ENCODE data around the gene EPN3.
A peak's percentile ranks its signal among the peaks of the same experiment; 100 is the strongest.

The EPN3 gene

GRCh38 chr17:50535407-50535806 is 2.9 kb downstream of the EPN3 start:
- DNase-seq: no peak

GRCh38 chr17:50536683-50537646 is 4.4 kb downstream of the EPN3 start:
- no peak for DNase-seq

DNA sequence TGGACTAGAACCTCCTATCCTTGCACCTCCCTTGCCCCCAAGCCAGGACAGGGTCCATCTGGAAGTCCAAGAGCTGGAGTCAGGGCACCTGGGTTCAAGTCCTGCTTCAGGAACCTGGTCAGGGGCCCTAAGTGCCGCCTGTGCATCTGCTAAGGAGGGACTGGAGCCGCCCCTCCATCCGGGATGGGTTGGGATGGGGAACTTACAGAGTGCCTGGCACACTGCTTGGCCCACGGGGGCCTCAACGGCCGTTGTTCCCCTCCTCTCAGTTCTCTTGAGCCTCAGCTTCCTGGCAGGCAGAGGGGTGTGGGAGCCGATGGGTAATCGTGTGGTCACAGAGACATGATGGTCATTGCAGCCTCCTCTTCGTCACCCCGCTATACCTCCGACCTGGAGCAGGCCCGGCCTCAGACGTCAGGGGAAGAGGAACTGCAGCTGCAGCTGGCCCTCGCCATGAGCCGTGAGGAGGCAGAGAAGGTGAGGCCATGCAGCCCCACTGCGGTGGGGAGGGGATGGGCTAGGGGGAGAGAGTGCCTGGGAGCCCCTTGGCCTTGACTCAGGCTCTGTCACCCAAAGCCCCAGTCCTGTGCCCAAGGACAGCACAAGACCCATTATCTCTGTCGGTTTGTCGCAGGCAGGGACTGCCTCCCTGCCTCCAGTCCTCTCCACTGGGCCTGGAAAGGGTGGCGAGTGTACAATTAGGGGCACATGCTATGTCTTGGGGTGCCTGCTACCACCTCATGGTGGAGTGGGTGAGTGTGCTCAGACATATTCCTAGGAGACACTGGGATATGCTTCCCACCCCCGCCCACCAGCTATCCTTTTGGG is 5.4 kb downstream of the EPN3 start:
- no peak for DNase-seq

DNA sequence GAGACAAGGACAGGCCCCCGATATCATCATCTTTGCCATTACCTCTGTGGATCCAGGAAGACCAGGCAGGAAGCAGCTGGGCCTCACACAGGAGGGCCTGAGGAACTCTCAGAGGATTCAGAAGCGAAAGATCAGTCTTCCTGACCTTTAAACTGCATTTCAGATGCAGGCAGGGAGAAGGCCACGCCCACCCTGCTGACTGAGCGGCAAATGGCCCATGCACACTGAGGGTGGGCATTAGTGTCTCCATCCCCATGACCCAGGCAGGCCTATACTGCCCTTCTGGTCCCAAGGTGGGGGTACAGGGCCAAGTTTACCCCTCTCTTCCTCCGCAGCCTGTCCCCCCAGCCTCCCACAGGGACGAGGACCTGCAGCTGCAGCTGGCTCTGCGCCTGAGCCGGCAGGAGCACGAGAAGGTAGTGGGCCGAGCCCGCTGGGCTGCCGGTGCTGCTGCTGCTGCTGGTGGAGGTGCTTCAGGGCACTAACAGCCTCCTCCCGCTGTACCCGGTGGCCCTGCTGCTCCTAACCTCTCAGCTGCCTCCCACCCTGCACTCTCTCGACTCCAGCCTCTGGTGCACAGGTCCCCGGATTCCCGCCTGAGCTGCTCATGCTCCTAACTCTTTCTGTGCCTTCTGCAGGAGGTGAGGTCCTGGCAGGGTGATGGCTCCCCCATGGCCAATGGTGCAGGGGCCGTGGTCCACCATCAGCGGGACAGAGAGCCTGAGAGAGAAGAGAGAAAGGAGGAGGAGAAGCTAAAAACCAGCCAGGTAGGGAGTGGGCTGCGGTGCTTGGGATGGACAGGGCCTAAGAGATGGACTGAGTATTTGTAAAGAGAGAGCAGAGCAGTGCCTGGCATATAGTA is 6.2 kb downstream of the EPN3 start:
- no peak for DNase-seq

GRCh38 chr17:50539762-50540559 is 7.4 kb downstream of the EPN3 start:
- no peak for DNase-seq

DNA sequence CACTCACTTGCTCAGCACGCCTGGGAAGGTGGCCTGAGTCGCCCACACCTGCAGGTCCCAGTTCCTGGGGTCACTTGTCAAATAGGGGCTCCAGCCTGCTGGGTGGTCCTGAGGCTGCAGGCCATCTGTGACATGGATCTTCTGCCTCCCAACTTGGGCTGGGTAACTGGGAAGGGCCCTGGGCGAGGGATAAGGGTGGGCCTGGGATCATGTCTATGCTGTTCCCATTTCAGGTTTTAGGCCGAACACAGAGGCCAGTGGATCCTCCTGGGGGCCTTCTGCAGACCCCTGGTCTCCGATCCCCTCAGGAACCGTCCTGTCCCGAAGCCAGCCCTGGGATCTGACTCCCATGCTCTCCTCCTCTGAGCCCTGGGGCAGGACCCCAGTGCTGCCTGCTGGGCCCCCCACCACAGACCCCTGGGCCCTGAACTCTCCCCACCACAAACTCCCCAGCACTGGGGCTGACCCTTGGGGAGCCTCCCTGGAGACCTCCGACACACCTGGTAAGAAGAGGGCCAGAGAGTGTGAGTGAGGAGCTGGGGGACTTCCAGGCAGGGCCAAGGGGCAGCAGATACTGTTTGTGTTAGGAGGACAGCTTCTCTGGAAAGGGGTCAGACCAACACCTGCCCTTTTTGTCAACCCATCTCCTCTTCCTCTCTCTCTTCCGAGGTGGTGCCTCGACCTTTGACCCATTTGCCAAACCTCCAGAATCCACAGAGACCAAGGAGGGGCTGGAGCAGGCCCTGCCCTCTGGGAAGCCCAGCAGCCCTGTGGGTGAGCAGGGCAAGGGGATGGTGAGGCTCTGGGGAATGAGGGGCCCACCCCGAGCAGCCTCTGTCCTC is 8.2 kb downstream of the EPN3 start:
- no peak for DNase-seq

DNA sequence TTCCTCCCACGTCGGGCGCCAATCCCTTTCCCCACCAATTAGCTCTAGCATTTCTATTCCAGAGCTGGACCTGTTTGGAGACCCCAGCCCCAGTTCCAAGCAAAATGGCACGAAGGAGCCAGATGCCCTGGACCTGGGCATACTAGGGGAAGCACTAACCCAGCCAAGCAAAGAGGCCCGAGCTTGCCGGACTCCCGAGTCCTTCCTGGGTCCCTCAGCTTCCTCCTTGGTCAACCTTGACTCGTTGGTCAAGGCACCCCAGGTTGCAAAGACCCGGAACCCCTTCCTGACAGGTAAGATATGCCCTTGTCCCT is 8.8 kb downstream of the EPN3 start:
- no peak for DNase-seq

DNA sequence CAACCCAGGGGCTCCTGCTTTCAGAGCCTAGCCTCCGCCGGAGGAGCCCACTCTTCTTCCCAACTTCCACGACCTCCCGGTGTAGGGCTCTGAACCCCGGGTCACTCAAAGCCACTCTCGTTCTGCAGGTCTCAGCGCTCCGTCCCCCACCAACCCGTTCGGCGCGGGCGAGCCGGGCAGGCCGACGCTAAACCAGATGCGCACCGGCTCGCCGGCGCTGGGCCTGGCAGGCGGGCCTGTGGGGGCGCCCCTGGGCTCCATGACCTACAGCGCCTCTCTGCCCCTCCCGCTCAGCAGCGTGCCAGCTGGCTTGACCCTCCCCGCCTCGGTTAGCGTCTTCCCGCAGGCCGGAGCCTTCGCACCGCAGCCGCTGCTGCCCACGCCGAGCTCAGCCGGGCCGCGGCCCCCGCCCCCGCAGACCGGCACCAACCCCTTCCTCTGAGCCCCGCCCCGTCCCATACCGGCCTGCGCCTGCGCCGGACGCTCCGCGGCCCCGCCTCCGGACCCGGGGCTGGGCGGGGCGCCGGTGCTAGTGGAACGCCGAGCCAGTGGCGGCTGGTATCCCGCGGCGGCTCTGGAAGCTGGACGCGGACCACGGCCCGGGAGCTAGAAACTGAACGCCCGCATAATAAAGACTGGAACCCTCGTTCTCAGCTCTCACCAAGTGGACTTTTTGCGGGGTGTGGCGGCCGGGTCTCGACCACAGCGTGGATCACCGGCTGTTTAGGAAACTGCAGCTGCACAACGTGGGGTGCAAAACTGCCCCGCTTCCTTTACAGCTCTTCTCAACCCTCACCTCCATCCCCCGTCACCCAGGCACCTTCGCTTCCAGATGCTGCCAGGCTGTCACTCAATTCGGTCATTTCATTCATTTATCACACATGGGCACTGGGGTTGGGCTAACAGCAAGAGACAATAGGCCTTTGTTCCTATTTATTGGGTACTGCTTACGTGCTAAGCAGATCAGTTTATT is 9.5 kb downstream of the EPN3 start:
- DNase-seq: peak; percentile 81

DNA sequence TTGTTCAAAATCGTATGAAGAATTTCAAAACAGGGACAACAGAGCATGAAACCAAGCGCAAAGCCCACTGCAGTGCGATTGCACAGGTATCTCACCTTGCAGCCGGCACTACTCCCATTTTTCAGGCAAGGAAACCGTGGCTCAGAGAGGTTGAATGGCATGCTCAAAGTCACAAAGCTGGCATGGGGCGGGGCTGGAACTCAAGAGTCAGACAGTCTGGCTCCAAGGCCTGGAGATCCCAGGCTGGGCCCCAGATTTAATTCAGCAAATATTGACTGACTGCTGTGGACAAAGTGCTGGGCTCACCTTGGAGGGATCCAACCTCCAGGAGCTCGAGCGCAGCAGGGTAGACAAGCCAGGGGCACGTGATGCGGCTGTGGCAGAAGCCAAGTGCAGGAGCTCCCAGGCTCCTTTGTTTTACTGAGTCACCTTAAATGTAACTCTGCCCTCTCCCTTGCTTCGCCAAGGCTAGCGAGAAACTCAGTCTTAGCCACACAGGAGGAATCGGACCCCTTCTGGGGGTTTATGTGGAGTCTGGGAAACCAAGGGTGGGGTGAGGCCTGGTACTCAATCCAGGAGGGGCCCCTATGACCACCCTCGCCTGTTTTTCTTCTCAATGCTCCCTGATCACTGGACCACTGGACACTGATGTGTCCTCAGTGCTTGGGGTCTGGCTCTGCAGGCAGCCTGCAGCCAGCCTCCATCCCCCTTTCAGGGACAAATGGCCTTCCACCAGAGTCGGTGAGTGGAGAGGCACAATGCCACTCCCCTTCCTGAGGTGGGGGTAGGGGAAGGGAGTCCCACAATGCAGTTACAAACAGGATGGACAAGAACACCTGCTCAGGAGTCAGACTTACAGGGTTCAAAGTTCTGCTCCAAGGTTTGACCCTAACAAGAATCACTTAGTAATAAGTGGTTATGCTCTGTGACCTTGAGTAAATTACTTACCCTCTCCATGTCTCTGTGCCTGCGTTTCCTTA is 10.6 kb downstream of the EPN3 start:
- DNase-seq: no peak

DNA sequence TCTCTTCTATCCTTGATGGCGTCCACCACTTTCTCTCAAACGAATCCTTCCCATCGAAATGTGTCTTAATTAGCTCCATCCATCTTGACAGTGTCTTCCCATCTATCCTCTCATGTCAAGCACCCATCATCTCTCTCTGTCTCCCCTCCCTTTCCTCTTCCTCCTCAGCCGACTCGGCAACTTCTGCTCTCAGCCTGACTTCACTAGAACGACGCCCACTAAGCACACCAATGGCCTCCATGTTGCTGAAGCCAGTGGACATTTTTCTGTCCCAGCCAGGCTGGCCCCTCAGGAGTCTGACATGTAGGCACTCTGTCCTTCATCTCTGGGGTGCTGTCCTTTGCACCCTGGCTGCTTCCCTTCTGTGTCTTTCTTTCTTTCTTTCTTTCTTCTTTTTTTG is 12.0 kb downstream of the EPN3 start:
- no peak for DNase-seq

DNA sequence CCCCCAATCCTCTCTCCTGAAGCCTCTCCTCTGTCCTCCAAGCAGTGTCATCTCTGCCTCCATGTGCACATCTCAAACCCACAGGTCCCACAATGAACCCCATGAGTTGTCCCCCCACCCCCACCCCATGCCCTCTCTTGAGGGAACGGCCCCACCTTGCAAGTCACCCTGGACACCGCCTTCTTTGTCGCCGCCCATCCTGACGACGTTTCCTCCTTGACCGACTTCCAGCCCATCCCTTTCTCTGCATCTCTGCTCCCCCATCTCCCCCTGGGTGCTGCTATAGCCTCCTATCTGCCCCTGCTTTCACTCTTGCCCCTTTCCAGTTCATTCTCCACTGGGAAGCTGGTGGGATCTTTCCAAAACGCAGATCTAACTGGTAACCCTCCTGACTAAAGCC is 12.8 kb downstream of the EPN3 start:
- DNase-seq: no peak

GRCh38 chr17:50546701-50547034 is 14.1 kb downstream of the EPN3 start:
- no peak for DNase-seq

GRCh38 chr17:50547035-50547735 is 14.7 kb downstream of the EPN3 start, which contains the start of gene SPATA20:
Gene SPATA20, plus strand, starts transcription at chr17:50547174. Its CDS starts 35 bp downstream, at chr17:50547209.
- DNase-seq: peak; percentile 85

DNA sequence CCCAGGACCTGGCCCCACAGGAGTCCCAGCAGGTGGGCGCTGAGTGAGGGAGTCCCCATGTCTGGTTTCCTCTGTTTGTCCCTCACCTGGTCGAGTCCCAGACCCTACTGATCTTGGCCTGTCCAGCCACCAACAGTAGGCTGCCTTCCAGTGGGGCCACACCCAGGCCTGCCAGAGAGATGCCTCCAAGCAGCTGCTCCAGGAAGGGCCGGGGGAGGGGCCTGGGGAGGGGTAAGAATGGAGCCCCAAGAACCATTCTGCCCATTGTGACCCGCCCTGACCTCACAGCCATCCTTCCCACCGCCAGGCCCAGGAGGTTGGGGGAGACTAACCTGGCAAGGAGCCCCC is 15.2 kb downstream of the EPN3 start:
- no peak for DNase-seq

DNA sequence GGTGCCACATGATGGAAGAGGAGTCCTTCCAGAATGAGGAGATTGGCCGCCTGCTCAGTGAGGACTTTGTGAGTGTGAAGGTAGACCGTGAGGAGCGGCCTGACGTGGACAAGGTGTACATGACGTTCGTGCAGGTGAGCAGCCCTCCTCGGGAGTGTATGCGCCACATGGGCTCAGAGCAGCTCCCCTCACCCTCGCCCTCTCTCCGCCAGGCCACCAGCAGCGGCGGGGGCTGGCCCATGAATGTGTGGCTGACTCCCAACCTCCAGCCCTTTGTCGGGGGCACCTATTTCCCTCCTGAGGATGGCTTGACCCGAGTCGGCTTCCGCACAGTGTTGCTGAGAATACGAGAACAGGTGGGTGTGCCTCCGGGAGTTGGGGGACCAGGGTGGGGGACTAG is 16.3 kb downstream of the EPN3 start:
- DNase-seq: no peak

- no peak for DNase-seq
These were observed 16.9 kb downstream of the EPN3 start for GRCh38 chr17:50549256-50549941.

GRCh38 chr17:50549969-50550368 is 17.4 kb downstream of the EPN3 start:
- no peak for DNase-seq
